HG03103 (cell line): Measurements from ENCODE around the gene MARCHF5.
"Not testable (repeated sequence)": the region's sequence is repeated elsewhere in the genome, so short reads cannot be mapped to it uniquely, and the experiment has no call there.

Experiments
- ATAC-seq: cut with Tn5 transposase; IDR thresholded peaks from one replicate; pipeline ENCODE4 v1.9.1; 2021; ENCODE audit warnings: low read depth; ENCODE audit not compliant: unreplicated experiment

MARCHF5 gene

DNA sequence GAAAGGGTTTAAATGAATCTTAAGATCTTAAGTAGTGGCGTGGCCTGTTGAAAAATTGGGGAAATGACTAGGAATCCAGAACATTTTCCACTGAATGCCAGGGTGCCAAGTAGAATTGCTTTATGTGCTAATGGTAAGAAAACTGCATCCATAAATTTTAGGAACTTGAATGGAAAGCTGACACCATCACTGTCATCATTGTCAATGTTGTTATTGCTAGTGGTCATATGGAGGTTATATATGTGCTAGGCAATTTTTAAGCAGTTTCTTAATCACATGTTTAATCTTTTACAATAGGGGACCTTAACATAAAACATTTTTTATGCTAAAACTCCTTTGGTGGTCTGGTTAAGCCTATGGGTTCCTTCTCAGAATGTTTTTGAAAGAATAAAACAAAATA is 13.1 kb downstream of the MARCHF5 start:
- no peak for ATAC-seq

DNA sequence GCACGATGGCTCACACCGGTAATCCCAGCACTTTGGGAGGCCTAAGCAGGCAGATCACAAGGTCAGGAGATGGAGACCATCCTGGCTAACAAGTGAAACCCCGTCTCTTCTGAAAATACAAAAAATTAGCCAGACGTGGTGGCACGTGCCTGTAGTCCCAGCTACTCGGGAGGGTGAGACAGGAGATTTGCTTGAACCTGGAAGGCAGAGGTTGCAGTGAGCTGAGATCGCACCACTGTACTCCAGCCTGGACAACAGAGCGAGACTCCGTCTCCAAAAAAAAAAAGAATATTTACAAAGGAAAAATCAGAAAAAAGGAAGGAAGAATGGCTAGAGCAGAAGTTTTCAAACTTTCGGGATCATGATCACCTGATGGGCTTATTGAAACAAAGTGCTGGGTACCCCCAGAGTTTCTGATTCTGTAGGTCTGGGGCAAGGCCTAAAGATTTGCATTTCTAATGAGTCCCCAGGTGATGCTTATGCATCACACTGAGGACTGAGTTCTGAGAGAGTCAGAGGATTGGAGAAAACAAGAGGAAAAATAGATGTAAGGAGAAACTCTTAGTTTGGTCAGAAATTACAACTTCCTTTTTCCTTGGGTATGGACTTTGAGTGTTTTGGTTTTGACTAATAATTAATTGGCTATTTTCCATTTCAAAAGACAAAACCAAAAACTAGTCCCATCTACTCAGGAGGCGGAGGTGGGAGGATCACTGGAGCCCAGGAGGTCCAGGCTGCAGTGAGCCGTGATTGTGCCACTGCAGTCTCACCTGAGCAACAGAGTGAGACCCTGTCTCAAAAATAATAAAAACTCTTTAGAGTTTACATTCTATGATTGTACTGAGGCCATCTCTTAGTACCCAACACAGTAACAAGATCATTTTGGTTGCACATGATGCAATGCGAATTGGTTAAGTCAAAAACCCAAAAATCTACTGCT is 14.4 kb downstream of the MARCHF5 start:
- no peak for ATAC-seq

- ATAC-seq, result no peak
Measured at GRCh38 chr10:92309272-92309671, 18.3 kb downstream of the MARCHF5 start.

DNA sequence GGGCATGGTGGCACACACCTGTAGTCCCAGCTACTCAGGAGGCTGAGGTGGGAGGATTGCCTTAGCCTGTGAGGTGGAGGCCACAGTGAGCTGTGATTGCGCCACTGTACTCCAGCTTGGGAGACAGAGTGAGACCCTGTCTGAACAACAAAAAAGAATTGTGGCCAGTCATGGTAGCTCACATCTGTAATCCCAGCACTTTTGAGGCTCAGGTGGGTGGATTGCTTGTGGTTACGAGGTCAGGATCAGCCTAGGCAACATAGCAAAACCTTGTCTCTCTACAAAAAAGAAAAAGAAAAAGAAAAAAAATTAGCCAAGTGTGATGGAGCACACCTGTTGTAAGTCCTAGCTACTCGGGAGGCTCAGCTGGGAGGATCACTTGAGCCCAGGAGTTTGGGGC is 22.8 kb downstream of the MARCHF5 start:
- no peak for ATAC-seq

DNA sequence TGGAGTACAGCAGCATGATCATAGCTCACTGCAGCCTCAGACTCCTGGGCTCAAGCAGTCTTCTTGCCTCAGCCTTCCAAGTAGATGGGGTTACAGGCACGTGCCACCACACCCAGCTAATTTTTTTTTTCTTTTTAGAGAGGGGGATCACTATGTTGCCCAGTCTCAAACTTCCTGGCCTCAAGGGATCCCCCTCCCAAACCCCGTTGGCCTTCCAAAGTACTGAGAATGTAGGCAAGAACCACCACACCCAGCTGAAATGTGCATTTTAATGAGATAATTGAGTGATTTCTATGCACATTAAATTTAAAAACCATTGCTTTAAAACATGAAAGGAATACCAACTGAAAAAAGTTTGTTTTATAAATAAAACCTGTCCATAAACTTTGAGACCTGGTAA is 25.6 kb downstream of the MARCHF5 start:
- ATAC-seq, result no peak

DNA sequence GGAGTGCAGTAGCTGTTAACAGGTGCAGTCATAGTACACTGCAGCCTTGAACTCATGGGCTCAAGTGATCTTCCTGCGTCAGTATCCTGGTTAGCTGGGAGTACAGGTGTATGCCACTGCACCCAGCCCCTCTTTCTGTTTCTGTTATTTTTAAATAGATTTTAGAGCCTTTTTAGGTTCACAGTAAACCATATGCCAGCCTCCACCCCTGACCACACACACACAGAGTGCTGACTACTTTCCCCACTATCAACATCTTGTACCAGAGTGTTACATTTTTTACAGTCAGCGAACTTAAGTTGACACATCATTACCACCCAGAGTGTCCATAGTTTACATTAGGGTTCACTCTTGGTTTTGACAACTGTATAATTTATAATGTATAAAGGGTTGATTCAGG is 32.1 kb downstream of the MARCHF5 start:
- ATAC-seq, result no peak

- ATAC-seq, result no peak
Measured at GRCh38 chr10:92327445-92328433, 36.8 kb downstream of the MARCHF5 start.

DNA sequence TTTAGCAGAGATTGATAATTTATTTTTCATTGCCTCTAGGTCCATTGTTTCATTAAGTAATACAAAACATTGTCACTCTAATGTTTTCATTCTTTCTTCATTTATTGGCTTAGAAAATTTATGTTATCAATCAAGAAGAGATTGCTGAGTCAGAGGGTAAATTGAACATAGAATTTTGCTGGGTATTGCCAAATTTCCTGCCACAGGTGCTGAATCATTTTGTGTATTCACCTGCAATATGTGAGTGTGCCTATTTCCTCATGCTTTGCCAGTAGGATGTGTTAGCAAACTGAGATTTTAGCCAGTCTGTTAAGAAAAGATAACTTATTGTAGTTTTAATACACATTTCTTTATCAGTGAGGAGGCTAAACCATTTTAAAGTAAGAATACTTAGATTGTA is 38.0 kb downstream of the MARCHF5 start:
- ATAC-seq, result no peak

GRCh38 chr10:92329927-92330326 is 39.0 kb downstream of the MARCHF5 start:
- ATAC-seq, result not testable (repeated sequence)

- no peak for ATAC-seq
Measured at GRCh38 chr10:92342796-92343195, 51.8 kb downstream of the MARCHF5 start.

DNA sequence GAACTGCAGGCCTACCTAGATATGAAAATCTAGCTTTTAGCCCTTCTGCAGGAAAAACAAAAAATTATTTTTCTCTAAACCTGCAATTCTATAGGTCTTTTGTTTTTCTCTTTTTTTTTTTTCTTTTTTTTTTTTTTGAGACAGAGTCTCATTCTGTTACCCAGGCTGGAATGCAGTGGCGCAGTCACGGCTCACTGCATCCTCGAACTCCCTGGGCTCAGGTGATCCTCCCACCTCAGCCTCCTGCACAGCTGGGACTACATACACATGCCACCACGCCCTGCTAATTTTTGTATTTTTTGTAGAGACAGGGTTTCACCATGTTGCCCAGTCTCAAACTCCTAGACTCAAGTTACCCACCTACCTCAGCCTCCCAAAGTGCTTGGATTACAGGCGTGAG is 54.6 kb downstream of the MARCHF5 start:
- ATAC-seq, result not testable (repeated sequence)

GRCh38 chr10:92347035-92347676 is 56.2 kb downstream of the MARCHF5 start:
- not testable (repeated sequence) for ATAC-seq

DNA sequence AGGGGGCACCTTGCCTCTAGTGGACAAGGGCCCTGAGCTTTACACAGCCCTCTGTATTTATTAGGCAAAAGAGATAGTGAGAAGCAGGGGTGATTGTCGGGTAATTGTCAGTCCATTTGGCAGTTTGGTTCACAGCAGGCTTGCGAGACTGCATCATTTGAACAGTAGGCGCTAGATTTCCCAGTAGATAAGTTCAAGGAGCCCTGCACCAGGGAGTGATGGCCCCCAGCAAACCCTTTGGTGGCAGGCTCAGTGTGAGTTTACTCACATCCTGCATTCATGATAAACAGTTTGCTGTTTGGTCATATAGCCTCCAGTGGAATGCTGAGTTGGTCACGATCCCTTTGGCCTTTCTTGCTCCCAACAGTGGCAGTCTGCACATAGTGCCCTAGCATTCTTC is 59.4 kb downstream of the MARCHF5 start:
- no peak for ATAC-seq

- ATAC-seq, result no peak
Measured at GRCh38 chr10:92354587-92354986, 63.6 kb downstream of the MARCHF5 start.

DNA sequence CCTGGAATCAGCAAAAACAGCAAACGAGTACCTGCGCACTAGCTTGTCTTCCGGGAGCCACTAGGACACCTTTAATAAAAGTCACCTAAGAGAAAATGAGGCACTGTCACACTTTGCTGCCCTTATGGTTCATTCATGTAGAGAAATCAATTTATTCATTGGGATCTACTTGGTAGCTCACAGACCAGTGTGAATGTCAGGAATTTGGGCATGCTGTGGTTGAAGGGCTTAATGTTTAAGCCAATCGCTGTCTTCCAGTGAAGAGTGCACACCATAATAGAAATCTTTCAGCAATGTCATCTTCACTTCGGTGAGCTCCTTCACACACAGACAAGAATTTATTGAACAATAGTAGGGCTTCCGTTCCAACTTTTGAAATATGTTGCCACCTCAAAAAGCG is 65.1 kb downstream of the MARCHF5 start:
- ATAC-seq, result no peak

DNA sequence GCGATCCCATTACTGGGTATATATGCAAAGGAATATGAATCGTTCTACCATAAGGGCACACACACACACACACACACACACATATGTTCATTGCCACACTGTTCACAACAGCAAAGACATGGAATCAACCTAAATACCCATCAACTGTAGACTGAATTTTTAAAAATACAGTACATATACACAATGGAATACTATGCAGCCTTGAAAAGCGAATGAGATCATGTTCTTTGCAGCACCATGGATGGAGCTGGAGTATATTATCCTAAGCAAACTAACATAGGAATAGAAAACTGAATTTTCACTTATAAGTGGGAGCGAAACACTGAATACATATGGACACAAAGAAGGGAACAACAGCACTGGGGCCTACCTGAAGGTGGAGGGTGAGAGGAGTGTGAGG is 72.5 kb downstream of the MARCHF5 start:
- ATAC-seq, result no peak

DNA sequence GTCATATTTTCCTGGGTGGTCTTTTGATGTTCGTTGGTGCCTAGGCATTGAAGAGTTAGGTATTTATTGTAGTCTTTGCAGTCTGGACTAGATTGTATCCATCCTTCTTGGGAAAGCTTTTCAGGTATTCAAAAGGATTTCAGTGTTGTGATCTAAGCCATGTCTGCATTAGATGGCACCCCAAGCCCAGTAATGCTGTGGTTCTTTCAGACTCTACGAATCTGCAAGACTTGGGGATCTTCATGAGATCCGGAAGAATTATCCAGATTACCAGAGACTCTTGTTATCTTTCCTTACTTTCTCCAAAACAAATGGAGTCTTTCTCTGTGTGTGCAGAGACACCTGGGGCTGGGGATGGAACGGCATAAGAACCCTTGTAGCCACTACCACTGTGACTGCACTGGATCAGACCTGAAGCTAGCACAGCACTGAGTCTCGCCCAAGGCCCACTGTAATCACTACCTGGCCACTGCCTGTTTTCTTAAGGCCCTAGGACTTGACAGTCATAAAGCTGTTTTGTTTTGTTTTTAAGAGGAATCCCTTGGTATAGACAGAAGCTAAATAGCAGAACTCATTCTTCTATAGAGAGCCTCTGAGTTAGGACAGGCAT is 75.5 kb downstream of the MARCHF5 start:
- ATAC-seq, result no peak

GRCh38 chr10:92377962-92378361 is 87.0 kb downstream of the MARCHF5 start:
- no peak for ATAC-seq

GRCh38 chr10:92381543-92381954 is 90.6 kb downstream of the MARCHF5 start:
- ATAC-seq, result no peak

GRCh38 chr10:92382631-92383030 is 91.7 kb downstream of the MARCHF5 start:
- no peak for ATAC-seq
